Spinal cord (tissue), 10 donors: ENCODE data around the gene L3MBTL3. TPM values are rescaled to one million over a fixed set of nuclear protein-coding genes. Genes with fewer than 3 reads are reported as not detected.

Source experiments
- DNase-seq, 6 donors: peaks; one replicate each; pipeline versions ENCODE4 v3.0.0 to v3.0.0-alpha.2; 2013 to 2015; ENCODE audit warnings: low spot score in 6 of 6, low read depth in 4 of 6
- H3K27ac ChIP-seq: one replicate; pipeline ENCODE4 v1.5.1; 2013; ENCODE audit warnings: low read depth, low read length, control low read depth
- H3K27me3 ChIP-seq: one replicate; pipeline ENCODE4 v1.6.1; 2013; ENCODE audit warnings: low read length; ENCODE audit not compliant: control insufficient read depth, insufficient read depth
- H3K36me3 ChIP-seq: one replicate; pipeline ENCODE4 v1.6.1; 2013; ENCODE audit warnings: low read length; ENCODE audit not compliant: control insufficient read depth, insufficient read depth
- H3K4me1 ChIP-seq: one replicate; pipeline ENCODE4 v1.6.1; 2013; ENCODE audit warnings: low read length; ENCODE audit not compliant: control insufficient read depth, insufficient read depth
- H3K4me3 ChIP-seq: one replicate; pipeline ENCODE4 v1.5.1; 2013; ENCODE audit warnings: low read depth, low read length, control low read depth
- H3K9me3 ChIP-seq: one replicate; pipeline ENCODE4 v1.6.1; 2013; ENCODE audit warnings: low read length; ENCODE audit not compliant: control insufficient read depth, insufficient read depth
- WGBS: methylation state at CpG from one replicate; pipeline ENCODE4 v1.1.5; 2013; ENCODE audit warnings: missing lambda C conversion rate; ENCODE audit not compliant: insufficient coverage; 5-methylcytosine and 5-hydroxymethylcytosine counted together
- polyA plus RNA-seq, 2 donors: library from polyadenylated mRNA; unstranded; fragments of 120-200 nt; gene quantifications; one replicate each; pipeline ENCODE4 v1.2.1, GENCODE V29; 2013; ENCODE audit not compliant: insufficient read length in 2 of 2
- total RNA-seq, 2 donors: library from RNA; depleted of rRNA in 1 of 2; stranded (reverse); fragments of 120-200 nt in 1 of 2; fragments of >200 nt in 1 of 2; gene quantifications; one replicate each; pipeline versions ENCODE4 v1.2.3 to v1.2.4, GENCODE V29; 2013 to 2014
- donor health status: healthy.

L3MBTL3 gene
- total and polyA plus RNA-seq, 4 donors: 11.8 to 17.2 (median 13.2) TPM

DNA sequence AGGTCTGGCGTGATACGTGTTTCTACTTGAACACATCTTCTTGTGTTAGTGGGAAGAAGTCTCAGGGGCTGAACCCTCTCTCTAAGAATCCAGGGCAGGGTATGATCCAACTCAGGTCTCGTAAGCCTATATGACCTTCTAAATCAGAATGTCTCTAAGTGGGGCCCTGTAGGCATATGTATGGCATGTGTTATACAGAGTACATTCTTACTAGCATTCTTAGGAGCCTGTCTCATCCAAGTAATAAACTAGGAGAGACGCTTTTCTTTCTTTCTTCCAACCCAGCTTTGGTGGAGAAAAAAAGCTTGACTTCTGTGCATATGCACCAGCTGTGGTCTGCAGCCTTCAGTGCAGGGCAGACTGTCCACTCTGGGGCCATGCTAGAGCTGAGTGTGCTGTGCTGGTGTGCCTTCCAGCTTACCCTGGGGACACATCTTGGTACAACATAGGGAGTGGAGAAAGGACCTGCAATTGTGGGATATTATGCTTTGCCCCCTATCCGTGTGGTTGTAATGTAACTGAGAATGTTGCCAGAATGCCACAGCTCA, 47.3 kb downstream of the L3MBTL3 start:
- no peak for DNase-seq
- no peak overlapping the region for H3K27ac ChIP-seq
- 87% methylated on average over 3 of the region's 5 CpGs for WGBS

DNA sequence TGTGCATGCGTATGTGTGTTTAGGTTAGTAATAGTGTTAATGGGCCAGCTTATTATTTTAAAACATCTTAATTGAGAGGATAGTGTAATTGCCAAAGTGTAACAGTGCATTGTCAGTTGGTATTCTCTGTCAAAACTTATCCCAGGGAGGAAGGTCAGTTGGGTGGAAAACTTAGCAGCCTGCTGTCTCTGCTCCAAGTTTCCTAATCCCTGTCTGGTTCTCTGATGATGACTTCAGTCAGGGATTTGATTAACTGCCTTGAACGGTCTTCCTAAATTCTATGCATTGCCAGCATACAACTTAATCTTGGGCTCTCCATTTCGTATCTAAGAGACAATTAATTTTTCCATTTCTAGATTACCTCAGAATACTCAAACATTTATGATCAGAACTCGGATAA, 51.1 kb downstream of the L3MBTL3 start:
- Histone ChIP-seq H3K4me1 (no peaks in the 10 kb centered on the region), H3K36me3 (peaks cover 2% of the 10 kb centered on the region), H3K9me3 (no peaks in the 10 kb centered on the region), H3K27me3 (no peaks in the 10 kb centered on the region), H3K4me3 (no peak overlapping the region), H3K27ac (no peak overlapping the region)
- DNase-seq: no peak
- WGBS: no CpG with 5 or more reads among the region's 4 CpGs

More for the DNA sequence above, 47.3 kb downstream of the L3MBTL3 start:
- no peak overlapping the region for H3K4me3 ChIP-seq
- no peaks in the 10 kb centered on the region for H3K27me3 ChIP-seq
- H3K9me3 ChIP-seq: no peaks in the 10 kb centered on the region
- H3K36me3 ChIP-seq: peaks cover 5% of the 10 kb centered on the region
- no peaks in the 10 kb centered on the region for H3K4me1 ChIP-seq

DNA sequence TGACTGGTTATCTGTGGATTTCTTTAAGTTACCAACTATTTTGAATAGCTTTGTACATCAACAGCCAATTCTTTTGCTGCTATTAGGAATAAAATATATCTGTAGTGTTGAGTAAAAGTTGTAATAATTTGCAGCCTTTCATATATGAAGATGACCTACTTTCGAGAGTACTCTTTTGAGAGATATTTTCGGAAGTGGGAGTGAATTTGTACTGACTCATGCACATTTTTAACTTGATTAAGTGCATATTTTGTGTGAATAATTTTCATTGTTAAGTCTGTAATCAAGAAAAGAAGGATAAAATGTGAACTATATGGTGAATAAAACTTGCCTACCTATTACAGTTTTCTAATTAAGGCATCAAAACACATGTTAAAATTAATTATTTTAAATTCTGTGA, 51.9 kb downstream of the L3MBTL3 start:
- Histone ChIP-seq H3K27me3 (no peaks in the 10 kb centered on the region), H3K36me3 (peaks cover 2% of the 10 kb centered on the region), H3K27ac (no peak overlapping the region), H3K9me3 (no peaks in the 10 kb centered on the region), H3K4me3 (no peak overlapping the region), H3K4me1 (no peaks in the 10 kb centered on the region)
- DNase-seq: no peak
- no CpG with 5 or more reads among the region's 2 CpGs for WGBS

DNA sequence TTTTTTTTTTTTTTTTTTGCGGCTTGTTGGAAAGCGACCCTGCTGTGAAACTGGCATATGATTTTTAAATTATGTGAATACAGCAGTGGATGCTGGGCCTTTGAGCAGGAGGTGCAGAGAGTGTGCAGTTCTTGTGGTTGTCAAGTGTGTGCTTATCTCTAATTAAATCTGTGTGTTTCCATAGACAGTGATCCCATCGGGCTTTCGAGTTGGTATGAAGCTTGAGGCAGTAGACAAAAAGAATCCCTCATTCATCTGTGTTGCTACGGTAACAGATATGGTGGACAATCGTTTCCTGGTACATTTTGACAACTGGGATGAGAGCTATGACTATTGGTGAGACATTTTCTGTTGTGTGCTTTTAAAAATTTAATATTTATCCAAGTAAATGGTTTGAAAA, 52.4 kb downstream of the L3MBTL3 start:
- Histone ChIP-seq H3K27me3 (no peaks in the 10 kb centered on the region), H3K9me3 (no peaks in the 10 kb centered on the region), H3K4me1 (no peaks in the 10 kb centered on the region), H3K27ac (no peak overlapping the region), H3K36me3 (peaks cover 2% of the 10 kb centered on the region), H3K4me3 (no peak overlapping the region)
- whole genome bisulfite sequencing: 17% methylated on average over 3 of the region's 6 CpGs
- DNase-seq: peak in 5 of 6 donors; percentile 21 to 94 (median 36)

DNA sequence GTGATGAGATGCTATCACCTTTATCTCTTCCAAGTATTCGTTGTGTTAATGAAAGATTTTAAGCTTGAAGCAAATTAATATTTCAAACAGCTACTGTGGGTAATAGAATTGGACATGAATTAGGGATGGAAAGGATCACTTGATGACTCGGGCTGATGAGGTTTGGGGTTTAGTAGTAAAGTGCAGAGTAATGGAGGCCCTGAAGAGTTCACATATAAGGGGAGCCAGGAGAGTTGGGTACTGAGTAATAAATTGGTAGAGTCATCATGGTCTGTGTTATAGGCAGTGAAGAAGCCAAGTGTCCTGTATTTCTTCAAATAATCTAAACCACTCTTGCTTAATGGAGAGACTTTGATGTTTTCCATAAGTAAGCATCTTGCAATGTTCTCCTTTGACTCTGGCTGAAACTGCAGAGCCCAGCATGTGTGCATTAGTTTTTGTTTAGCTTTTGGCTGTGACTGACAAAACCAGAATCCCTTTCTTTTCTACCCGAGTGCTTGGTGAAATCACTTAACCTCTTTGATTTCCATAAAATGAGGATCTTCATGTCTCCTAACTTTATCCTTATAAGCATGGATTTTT, 57.6 kb downstream of the L3MBTL3 start:
- H3K9me3 ChIP-seq: no peaks in the 10 kb centered on the region

DNA sequence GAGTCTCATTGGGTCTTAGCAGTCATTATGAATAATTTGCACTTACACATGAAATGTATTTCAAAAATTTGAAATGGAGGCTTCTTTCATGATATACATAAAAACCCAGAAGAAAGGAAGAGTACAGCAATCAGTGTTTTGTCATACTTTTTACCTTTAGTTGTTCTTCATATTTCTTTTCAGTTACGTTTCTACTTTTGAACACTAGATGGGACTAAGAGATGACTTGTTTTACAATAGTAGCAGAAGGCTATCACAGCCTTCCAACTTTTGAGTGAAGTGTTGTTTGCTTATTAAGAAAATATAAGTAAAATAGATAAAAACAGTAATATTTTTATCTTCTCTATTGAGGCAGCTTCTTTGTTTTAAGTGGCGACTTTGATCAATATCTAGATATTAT, 58.1 kb downstream of the L3MBTL3 start:
- peak in 1 of 6 donors; percentile 66 for DNase-seq
- Histone ChIP-seq H3K9me3 (no peaks in the 10 kb centered on the region), H3K27ac (no peak overlapping the region), H3K4me3 (no peak overlapping the region), H3K36me3 (peaks cover 2% of the 10 kb centered on the region), H3K27me3 (no peaks in the 10 kb centered on the region), H3K4me1 (no peaks in the 10 kb centered on the region)
- WGBS: no CpG with 5 or more reads among the region's 2 CpGs

More for the DNA sequence above, 57.6 kb downstream of the L3MBTL3 start:
- H3K27ac ChIP-seq: no peak overlapping the region
- H3K4me3 ChIP-seq: no peak overlapping the region
- WGBS: 100% methylated on average over 1 of the region's 3 CpGs
- H3K36me3 ChIP-seq: peaks cover 2% of the 10 kb centered on the region
- DNase-seq: no peak
- no peaks in the 10 kb centered on the region for H3K4me1 ChIP-seq
- no peaks in the 10 kb centered on the region for H3K27me3 ChIP-seq

DNA sequence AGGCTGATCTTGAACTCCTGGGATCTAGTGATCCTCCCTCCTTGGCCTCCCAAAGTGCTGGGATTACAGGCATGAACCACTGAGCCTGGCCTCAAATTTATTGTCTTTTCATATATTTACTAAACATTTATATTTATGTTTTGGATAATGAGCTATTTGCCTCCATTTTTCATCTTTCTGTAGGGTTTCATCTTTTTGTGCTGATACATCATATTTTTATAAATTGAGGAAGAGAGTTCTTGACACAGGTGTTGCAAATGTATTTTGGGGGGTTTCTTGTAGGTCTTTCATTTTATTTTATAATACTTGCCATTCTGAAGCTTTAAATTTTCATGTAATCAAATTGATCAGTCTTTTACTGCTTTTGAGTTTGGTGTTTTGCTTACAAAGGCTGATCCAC, 72.4 kb downstream of the L3MBTL3 start:
- Histone ChIP-seq H3K9me3 (no peaks in the 10 kb centered on the region), H3K4me1 (no peaks in the 10 kb centered on the region), H3K27me3 (no peaks in the 10 kb centered on the region), H3K4me3 (no peak overlapping the region), H3K27ac (no peak overlapping the region), H3K36me3 (no peaks in the 10 kb centered on the region)
- DNase-seq: no peak

DNA sequence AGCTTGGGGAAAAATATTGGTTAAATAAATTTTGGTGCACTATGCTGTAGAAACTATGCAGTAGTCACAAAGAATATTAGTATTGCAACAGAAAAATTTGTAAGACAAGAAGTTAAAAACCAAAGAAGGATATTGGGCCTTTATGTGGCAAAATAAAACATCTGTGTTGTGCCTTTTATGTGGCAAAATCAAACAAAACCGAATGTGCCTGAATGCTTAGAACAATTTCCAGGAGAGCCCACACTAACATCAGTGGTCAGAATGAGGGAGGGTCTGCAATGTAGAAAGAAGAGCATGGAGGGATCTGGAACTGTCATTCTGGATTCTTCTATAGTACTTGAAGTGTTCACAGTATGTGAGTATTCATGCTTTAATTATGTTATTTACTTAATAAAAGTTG, 75.2 kb downstream of the L3MBTL3 start:
- H3K36me3 ChIP-seq: no peaks in the 10 kb centered on the region
- no peaks in the 10 kb centered on the region for H3K27me3 ChIP-seq
- no peak overlapping the region for H3K27ac ChIP-seq
- no peaks in the 10 kb centered on the region for H3K4me1 ChIP-seq
- no peaks in the 10 kb centered on the region for H3K9me3 ChIP-seq
- WGBS: 80% methylated on average over 1 of the region's 1 CpG
- no peak overlapping the region for H3K4me3 ChIP-seq
- no peak for DNase-seq

DNA sequence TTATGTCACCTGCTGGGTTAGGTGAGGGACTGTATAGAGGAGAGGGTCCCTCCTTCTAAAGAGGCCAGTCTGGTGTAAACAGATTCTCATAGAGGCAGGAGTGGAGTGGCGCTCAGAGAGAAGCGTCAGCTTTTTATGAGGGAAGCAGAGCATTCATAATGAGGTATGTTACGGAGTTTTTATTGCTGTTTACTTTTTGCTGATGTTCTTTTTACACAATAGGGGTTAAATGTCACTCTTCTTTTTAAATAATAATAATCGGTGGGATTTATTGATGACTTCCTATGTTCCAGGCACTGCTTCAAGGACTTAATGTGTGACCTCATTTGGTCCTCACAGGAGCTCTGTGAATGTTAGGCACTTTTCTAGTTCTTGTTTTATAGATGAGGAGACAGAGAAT, 79.9 kb downstream of the L3MBTL3 start:
- 90% methylated on average over 2 of the region's 4 CpGs for WGBS
- Histone ChIP-seq H3K4me3 (no peak overlapping the region), H3K27me3 (no peaks in the 10 kb centered on the region), H3K9me3 (no peaks in the 10 kb centered on the region), H3K36me3 (peaks cover 3% of the 10 kb centered on the region), H3K27ac (no peak overlapping the region), H3K4me1 (no peaks in the 10 kb centered on the region)
- no peak for DNase-seq

DNA sequence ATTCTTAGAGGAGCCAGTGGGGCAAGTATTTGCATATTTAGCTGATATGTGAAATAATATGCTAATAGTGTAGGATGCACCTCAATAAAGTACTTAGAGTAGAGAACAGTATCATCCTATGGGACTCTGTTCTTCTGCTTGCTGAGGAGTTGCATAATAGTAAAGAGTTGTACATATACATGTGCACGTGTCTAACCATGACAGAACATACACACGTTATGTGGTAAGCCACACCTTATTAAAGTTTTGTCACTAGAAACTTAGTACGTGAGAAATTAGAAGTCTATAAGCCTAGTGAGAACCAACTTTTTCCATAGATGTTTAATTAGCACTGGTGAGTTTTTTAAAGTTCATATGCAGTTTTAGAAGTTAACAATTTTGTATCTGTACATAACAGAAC, 80.7 kb downstream of the L3MBTL3 start:
- Histone ChIP-seq H3K27ac (no peak overlapping the region), H3K4me3 (no peak overlapping the region), H3K27me3 (no peaks in the 10 kb centered on the region), H3K9me3 (no peaks in the 10 kb centered on the region), H3K4me1 (no peaks in the 10 kb centered on the region), H3K36me3 (peaks cover 3% of the 10 kb centered on the region)
- WGBS: no CpG with 5 or more reads among the region's 3 CpGs
- DNase-seq: no peak
